Endothelial cell (in vitro differentiated cells): ENCODE measurements around the gene MEF2A. TPM values are rescaled to one million over a fixed set of nuclear protein-coding genes. Genes with fewer than 3 reads are reported as not detected.

Source experiments
- DNase-seq: peaks from one replicate; pipeline ENCODE4 v3.0.0; 2021; ENCODE audit warnings: low spot score
- H3K27ac Mint-ChIP-seq: one replicate; pipeline ENCODE4 v1.8.0; 2021; ENCODE audit warnings: mixed read lengths, inconsistent platforms; ENCODE audit not compliant: unreplicated experiment
- H3K27me3 Mint-ChIP-seq: one replicate; pipeline ENCODE4 v1.8.0; 2021; ENCODE audit warnings: mild to moderate bottlenecking, moderate library complexity, mixed read lengths, inconsistent platforms; ENCODE audit not compliant: unreplicated experiment
- H3K36me3 Mint-ChIP-seq: one replicate; pipeline ENCODE4 v1.8.0; 2021; ENCODE audit warnings: mild to moderate bottlenecking, low read depth, mixed read lengths, inconsistent platforms; ENCODE audit not compliant: unreplicated experiment
- H3K4me1 Mint-ChIP-seq: one replicate; pipeline ENCODE4 v1.8.0; 2021; ENCODE audit warnings: mild to moderate bottlenecking, mixed read lengths, inconsistent platforms; ENCODE audit not compliant: unreplicated experiment
- H3K4me3 Mint-ChIP-seq: one replicate; pipeline ENCODE4 v1.8.0; 2021; ENCODE audit warnings: mild to moderate bottlenecking, mixed read lengths, inconsistent platforms; ENCODE audit not compliant: unreplicated experiment
- H3K9me3 Mint-ChIP-seq: one replicate; pipeline ENCODE4 v1.8.0; 2021; ENCODE audit warnings: mixed read lengths, inconsistent platforms; ENCODE audit not compliant: unreplicated experiment
- total RNA-seq: library from RNA; stranded (reverse); fragmentation: NEBNext Ultra II Directional; extraction: Animal tissue kit (Norgen Biotek cat#: 25700); gene quantifications from one replicate; pipeline ENCODE4 v1.2.1, GENCODE V29; 2021; ENCODE audit not compliant: unreplicated experiment
- TF ChIP-seq, protein P1 (sequence below): fragments of 200-600 bp; sonication (generic); IDR thresholded peaks from one replicate; pipeline ENCODE4 v1.5.0; 2021; ENCODE audit warnings: antibody characterized with exemption; ENCODE audit not compliant: unreplicated experiment

MEF2A gene
- total RNA-seq, 1 donor from 2014 or later = 43.5 TPM

DNA sequence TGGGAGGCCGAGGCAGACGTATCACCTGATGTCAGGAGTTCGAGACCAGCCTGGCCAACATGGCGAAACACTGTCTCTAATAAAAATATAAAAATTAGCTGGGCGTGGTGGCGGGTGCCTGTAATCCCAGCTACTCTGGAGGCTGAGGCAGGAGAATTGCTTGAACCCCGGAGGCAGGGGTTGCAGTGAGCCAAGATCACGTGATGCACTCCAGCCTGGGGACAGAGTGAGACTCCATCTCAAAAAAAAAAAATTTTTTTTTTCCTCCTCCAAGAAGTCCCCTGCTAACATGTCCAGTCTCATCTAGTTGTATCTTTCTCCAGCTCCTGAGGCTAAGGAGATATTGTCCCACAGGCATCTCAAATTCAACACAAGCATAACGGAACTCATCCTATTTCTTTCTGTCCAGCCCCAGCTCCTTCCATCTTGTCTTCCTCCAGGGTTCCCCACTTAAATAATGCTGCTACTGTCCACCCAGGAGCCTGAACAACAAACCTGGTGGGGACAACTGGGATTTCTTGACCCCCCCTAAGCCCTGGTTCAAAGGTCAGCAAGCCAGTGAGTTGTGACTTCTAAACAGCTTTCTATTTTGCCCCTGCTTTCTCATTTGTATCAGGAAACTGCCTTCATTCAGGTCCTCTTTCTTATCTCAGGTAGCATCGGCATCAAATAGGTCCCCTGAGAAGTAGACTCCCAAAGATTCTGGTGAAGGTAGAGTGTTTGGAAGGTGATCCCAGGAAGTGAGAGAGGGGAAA, 4.1 kb upstream of the MEF2A start:
- H3K9me3 Mint-ChIP-seq = no peaks in the 10 kb centered on the region
- no peak overlapping the region for H3K27ac Mint-ChIP-seq
- no peak overlapping the region for H3K4me3 Mint-ChIP-seq

DNA sequence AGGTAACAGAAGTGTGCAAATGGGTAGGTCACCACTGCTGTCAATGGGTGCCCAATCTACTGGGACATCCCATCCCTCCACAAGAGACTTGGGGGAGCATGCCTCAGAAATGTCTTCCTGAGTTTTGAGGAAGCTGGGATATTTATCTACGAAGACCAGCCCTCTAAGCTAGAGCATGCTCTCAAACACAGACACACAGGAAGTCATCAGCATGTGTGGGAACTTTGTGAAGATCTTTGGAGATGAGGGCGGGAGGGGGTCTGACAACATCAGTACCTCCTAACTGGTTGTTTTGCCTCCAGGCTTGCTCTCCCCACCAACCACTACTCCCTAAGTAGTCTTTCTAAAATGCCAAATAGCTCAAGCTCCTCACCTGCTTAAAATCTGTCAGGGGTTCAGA, 3.5 kb upstream of the MEF2A start:
- no peak for DNase-seq
- Mint-ChIP-seq H3K9me3 (no peaks in the 10 kb centered on the region), H3K4me1 (peaks cover 38% of the 10 kb centered on the region), H3K36me3 (peaks cover 3% of the 10 kb centered on the region), H3K4me3 (no peak overlapping the region), H3K27ac (no peak overlapping the region), H3K27me3 (peaks cover 8% of the 10 kb centered on the region)
- TF ChIP-seq, protein P1, sequence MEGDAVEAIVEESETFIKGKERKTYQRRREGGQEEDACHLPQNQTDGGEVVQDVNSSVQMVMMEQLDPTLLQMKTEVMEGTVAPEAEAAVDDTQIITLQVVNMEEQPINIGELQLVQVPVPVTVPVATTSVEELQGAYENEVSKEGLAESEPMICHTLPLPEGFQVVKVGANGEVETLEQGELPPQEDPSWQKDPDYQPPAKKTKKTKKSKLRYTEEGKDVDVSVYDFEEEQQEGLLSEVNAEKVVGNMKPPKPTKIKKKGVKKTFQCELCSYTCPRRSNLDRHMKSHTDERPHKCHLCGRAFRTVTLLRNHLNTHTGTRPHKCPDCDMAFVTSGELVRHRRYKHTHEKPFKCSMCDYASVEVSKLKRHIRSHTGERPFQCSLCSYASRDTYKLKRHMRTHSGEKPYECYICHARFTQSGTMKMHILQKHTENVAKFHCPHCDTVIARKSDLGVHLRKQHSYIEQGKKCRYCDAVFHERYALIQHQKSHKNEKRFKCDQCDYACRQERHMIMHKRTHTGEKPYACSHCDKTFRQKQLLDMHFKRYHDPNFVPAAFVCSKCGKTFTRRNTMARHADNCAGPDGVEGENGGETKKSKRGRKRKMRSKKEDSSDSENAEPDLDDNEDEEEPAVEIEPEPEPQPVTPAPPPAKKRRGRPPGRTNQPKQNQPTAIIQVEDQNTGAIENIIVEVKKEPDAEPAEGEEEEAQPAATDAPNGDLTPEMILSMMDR = no peak

More for the DNA sequence above, 4.1 kb upstream of the MEF2A start:
- H3K4me1 Mint-ChIP-seq = peaks cover 34% of the 10 kb centered on the region
- peaks cover 8% of the 10 kb centered on the region for H3K27me3 Mint-ChIP-seq
- TF ChIP-seq, protein P1 = no peak
- peaks cover 3% of the 10 kb centered on the region for H3K36me3 Mint-ChIP-seq
- no peak for DNase-seq

GRCh38 chr15:99564221-99565048, 1.3 kb upstream of the MEF2A start:
- TF ChIP-seq, protein P1 = no peak
- Mint-ChIP-seq H3K4me1 (peaks cover 48% of the 10 kb centered on the region), H3K9me3 (no peaks in the 10 kb centered on the region), H3K27me3 (peaks cover 8% of the 10 kb centered on the region), H3K36me3 (no peaks in the 10 kb centered on the region), H3K4me3 (peak overlapping the region; percentile 89), H3K27ac (peak overlapping the region; percentile 89)
- peak; percentile 22 for DNase-seq

DNA sequence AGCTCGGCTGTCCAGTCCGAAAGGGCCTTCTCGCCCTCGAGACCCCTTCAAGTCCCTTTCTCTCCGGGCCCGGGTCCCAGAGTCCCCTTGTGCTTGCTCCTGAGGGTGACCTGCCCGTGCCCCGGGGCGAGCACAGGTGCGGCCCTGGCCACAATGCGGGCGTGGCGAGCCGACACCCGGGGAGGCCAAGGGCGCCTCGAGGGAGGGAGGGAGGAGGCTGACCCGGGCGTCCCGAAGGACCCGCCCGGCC, 810 bp upstream of the MEF2A start:
- Mint-ChIP-seq H3K9me3 (no peaks in the 10 kb centered on the region), H3K27me3 (peaks cover 7% of the 10 kb centered on the region), H3K4me3 (peak overlapping the region; percentile 89), H3K36me3 (no peaks in the 10 kb centered on the region), H3K27ac (no peak overlapping the region), H3K4me1 (peaks cover 48% of the 10 kb centered on the region)
- TF ChIP-seq, protein P1 = no peak
- no peak for DNase-seq
